HepG2 (cell line): ENCODE data around the gene CAVIN2. TPM values are rescaled to one million over a fixed set of nuclear protein-coding genes. Genes with fewer than 3 reads are reported as not detected.
A peak's percentile ranks its signal among the peaks of the same experiment; 100 is the strongest.

Source experiments
- ARNTL ChIP-seq: sonication (generic); formaldehyde crosslinking; IDR thresholded peaks from 2 replicates; pipeline ENCODE4 v1.4.0; 2020; ENCODE audit warnings: mild to moderate bottlenecking, missing genetic modification reagents
- DNMT3B ChIP-seq: conservative IDR thresholded peaks from 2 replicates; pipeline ENCODE4 v1.6.1; 2016; ENCODE audit warnings: missing biosample characterization, control low read depth
- ERF ChIP-seq: IDR thresholded peaks from 2 replicates; pipeline ENCODE4 v1.6.1; 2018; ENCODE audit warnings: missing biosample characterization, missing genetic modification reagents
- FOXK2 ChIP-seq: fragments of 450-650 bp; IDR thresholded peaks from 2 replicates; pipeline ENCODE4 v1.6.1; 2016
- MED1 ChIP-seq: sonication (generic); formaldehyde crosslinking; IDR thresholded peaks from 2 replicates; pipeline ENCODE4 v1.4.0; 2020; ENCODE audit warnings: missing genetic modification reagents
- MXI1 ChIP-seq: IDR thresholded peaks from 3 replicates; pipeline ENCODE4 v1.6.1; 2012; ENCODE audit warnings: low read depth, low read length, inconsistent platforms, borderline replicate concordance
- RFX5 ChIP-seq: IDR thresholded peaks from 2 replicates; pipeline ENCODE4 v1.6.1; 2011; ENCODE audit warnings: low read depth, low read length, improper control_type of control experiment
- RXRB ChIP-seq: IDR thresholded peaks from 2 replicates; pipeline ENCODE4 v1.6.1; 2016; ENCODE audit warnings: borderline replicate concordance, missing genetic modification reagents, missing compliant biosample characterization
- SAP130 ChIP-seq: IDR thresholded peaks from 2 replicates; pipeline ENCODE4 v1.6.1; 2016; ENCODE audit warnings: low read depth
- TBX2 ChIP-seq: sonication (generic); formaldehyde crosslinking; IDR thresholded peaks from 2 replicates; pipeline ENCODE4 v1.5.0; 2020; ENCODE audit warnings: missing genetic modification reagents, mild to moderate bottlenecking, borderline replicate concordance
- YEATS2 ChIP-seq: sonication (generic); formaldehyde crosslinking; IDR thresholded peaks from 2 replicates; pipeline ENCODE4 v1.4.0; 2020; ENCODE audit warnings: missing genetic modification reagents, borderline replicate concordance
- ZNF44 ChIP-seq: sonication (generic); formaldehyde crosslinking; IDR thresholded peaks from 2 replicates; pipeline ENCODE4 v1.5.1; 2020; ENCODE audit warnings: mild to moderate bottlenecking, missing genetic modification reagents
- ZNF607 ChIP-seq: sonication (generic); formaldehyde crosslinking; IDR thresholded peaks from 2 replicates; pipeline ENCODE4 v1.5.1; 2020; ENCODE audit warnings: missing genetic modification reagents, mild to moderate bottlenecking, borderline replicate concordance
- ZNF615 ChIP-seq: sonication (generic); formaldehyde crosslinking; IDR thresholded peaks from 2 replicates; pipeline ENCODE4 v1.5.0; 2020; ENCODE audit warnings: mild to moderate bottlenecking, missing genetic modification reagents, borderline replicate concordance
- polyA plus RNA-seq, 8 experiments: library from polyadenylated mRNA; depleted of rRNA in 3 of 8; stranded (reverse) in 7 of 8; unstranded in 1 of 8; fragments of >200 nt; fragmentation: Illumina TruSeq in 4 of 8; extraction: Trizol in 4 of 8; gene quantifications; 2 replicates each; pipeline versions ENCODE4 v1.2.1 to v1.2.3, GENCODE V29; 2011 to 2016; ENCODE audit warnings: low read depth in 4 of 8, missing spikeins in 1 of 8, mixed read lengths in 1 of 8; ENCODE audit not compliant: insufficient read depth in 1 of 8
- total RNA-seq, 5 experiments: library from RNA; depleted of rRNA; stranded (reverse); fragments of >200 nt; fragmentation: Illumina TruSeq; extraction: Trizol; gene quantifications; 2 replicates each; pipeline ENCODE4 v1.2.3, GENCODE V29; 2016; ENCODE audit warnings: low read depth in 1 of 5
- TF ChIP-seq, protein P1 (sequence below): sonication (generic); formaldehyde crosslinking; conservative IDR thresholded peaks from 2 replicates; pipeline ENCODE4 v1.4.0; 2020; ENCODE audit warnings: mild to moderate bottlenecking, missing genetic modification reagents, moderate library complexity
- TF ChIP-seq, protein P2 (sequence below): IDR thresholded peaks from 2 replicates; pipeline ENCODE4 v1.6.1; 2016; ENCODE audit warnings: low read depth, missing genetic modification reagents, missing compliant biosample characterization
- TF ChIP-seq, protein P3 (sequence below): IDR thresholded peaks from 2 replicates; pipeline ENCODE4 v1.6.1; 2012; ENCODE audit warnings: low read depth, low read length, improper control_type of control experiment
- TF ChIP-seq, protein P4 (sequence below): IDR thresholded peaks from 2 replicates; pipeline ENCODE4 v1.6.1; 2016; ENCODE audit warnings: low read depth, borderline replicate concordance
- TF ChIP-seq, protein P5 (sequence below): sonication (generic); formaldehyde crosslinking; IDR thresholded peaks from 2 replicates; pipeline ENCODE4 v1.4.0; 2020; ENCODE audit warnings: missing genetic modification reagents

Gene CAVIN2
- total and polyA plus RNA-seq, 2 of the 13 experiments (the other 11 are each of a cell fraction or from before 2014, with no cell fraction given), result 7.6 to 38.8 TPM

DNA sequence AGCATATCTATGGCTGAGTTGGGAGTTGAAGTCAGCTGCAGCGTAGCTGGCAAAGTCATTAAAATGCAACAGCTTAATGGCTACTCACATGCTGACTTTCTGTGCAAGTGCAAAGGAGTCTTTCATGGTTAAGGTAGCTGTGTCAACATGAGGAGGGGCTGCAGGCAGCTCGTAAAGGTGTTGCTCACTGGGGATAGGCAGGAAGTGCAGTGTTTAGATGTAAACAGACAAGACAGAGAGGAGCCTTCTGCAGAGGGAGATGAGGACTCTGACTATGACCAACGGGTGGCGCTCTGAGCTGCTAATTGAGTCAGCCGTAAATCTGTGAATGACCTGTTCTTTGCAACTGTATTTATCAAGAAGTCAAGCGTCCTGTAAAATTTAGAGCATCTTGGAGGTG is 22.3 kb upstream of the CAVIN2 start (continued):
- TF ChIP-seq, protein P1, sequence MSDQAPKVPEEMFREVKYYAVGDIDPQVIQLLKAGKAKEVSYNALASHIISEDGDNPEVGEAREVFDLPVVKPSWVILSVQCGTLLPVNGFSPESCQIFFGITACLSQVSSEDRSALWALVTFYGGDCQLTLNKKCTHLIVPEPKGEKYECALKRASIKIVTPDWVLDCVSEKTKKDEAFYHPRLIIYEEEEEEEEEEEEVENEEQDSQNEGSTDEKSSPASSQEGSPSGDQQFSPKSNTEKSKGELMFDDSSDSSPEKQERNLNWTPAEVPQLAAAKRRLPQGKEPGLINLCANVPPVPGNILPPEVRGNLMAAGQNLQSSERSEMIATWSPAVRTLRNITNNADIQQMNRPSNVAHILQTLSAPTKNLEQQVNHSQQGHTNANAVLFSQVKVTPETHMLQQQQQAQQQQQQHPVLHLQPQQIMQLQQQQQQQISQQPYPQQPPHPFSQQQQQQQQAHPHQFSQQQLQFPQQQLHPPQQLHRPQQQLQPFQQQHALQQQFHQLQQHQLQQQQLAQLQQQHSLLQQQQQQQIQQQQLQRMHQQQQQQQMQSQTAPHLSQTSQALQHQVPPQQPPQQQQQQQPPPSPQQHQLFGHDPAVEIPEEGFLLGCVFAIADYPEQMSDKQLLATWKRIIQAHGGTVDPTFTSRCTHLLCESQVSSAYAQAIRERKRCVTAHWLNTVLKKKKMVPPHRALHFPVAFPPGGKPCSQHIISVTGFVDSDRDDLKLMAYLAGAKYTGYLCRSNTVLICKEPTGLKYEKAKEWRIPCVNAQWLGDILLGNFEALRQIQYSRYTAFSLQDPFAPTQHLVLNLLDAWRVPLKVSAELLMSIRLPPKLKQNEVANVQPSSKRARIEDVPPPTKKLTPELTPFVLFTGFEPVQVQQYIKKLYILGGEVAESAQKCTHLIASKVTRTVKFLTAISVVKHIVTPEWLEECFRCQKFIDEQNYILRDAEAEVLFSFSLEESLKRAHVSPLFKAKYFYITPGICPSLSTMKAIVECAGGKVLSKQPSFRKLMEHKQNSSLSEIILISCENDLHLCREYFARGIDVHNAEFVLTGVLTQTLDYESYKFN, result peak; percentile 56
- TF ChIP-seq, protein P2, sequence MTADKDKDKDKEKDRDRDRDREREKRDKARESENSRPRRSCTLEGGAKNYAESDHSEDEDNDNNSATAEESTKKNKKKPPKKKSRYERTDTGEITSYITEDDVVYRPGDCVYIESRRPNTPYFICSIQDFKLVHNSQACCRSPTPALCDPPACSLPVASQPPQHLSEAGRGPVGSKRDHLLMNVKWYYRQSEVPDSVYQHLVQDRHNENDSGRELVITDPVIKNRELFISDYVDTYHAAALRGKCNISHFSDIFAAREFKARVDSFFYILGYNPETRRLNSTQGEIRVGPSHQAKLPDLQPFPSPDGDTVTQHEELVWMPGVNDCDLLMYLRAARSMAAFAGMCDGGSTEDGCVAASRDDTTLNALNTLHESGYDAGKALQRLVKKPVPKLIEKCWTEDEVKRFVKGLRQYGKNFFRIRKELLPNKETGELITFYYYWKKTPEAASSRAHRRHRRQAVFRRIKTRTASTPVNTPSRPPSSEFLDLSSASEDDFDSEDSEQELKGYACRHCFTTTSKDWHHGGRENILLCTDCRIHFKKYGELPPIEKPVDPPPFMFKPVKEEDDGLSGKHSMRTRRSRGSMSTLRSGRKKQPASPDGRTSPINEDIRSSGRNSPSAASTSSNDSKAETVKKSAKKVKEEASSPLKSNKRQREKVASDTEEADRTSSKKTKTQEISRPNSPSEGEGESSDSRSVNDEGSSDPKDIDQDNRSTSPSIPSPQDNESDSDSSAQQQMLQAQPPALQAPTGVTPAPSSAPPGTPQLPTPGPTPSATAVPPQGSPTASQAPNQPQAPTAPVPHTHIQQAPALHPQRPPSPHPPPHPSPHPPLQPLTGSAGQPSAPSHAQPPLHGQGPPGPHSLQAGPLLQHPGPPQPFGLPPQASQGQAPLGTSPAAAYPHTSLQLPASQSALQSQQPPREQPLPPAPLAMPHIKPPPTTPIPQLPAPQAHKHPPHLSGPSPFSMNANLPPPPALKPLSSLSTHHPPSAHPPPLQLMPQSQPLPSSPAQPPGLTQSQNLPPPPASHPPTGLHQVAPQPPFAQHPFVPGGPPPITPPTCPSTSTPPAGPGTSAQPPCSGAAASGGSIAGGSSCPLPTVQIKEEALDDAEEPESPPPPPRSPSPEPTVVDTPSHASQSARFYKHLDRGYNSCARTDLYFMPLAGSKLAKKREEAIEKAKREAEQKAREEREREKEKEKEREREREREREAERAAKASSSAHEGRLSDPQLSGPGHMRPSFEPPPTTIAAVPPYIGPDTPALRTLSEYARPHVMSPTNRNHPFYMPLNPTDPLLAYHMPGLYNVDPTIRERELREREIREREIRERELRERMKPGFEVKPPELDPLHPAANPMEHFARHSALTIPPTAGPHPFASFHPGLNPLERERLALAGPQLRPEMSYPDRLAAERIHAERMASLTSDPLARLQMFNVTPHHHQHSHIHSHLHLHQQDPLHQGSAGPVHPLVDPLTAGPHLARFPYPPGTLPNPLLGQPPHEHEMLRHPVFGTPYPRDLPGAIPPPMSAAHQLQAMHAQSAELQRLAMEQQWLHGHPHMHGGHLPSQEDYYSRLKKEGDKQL (CRISPR knock-in tag), result no peak
- peak; percentile 87 for TF ChIP-seq TBX2 (CRISPR knock-in tag)
- TF ChIP-seq MXI1, result peak; percentile 17; the same call in 1 of the 3 replicates
- no peak for TF ChIP-seq ZNF44 (CRISPR knock-in tag)
- peak; percentile 71; the same call in 1 of the 2 replicates for TF ChIP-seq MED1
- no peak for TF ChIP-seq ARNTL (CRISPR knock-in tag)
- TF ChIP-seq DNMT3B (CRISPR knock-in tag), result no peak
- TF ChIP-seq ZNF607, result no peak
- TF ChIP-seq ERF (CRISPR knock-in tag), result 0 out of 2 replicates have a peak, but pooled peaks have one; percentile 14
- TF ChIP-seq SAP130 (CRISPR knock-in tag), result peak; percentile 65
- TF ChIP-seq YEATS2, result no peak
- no peak for TF ChIP-seq ZNF615 (CRISPR knock-in tag)
- TF ChIP-seq RXRB (CRISPR knock-in tag), result peak; percentile 71
- no peak for TF ChIP-seq RFX5
- TF ChIP-seq, protein P3, sequence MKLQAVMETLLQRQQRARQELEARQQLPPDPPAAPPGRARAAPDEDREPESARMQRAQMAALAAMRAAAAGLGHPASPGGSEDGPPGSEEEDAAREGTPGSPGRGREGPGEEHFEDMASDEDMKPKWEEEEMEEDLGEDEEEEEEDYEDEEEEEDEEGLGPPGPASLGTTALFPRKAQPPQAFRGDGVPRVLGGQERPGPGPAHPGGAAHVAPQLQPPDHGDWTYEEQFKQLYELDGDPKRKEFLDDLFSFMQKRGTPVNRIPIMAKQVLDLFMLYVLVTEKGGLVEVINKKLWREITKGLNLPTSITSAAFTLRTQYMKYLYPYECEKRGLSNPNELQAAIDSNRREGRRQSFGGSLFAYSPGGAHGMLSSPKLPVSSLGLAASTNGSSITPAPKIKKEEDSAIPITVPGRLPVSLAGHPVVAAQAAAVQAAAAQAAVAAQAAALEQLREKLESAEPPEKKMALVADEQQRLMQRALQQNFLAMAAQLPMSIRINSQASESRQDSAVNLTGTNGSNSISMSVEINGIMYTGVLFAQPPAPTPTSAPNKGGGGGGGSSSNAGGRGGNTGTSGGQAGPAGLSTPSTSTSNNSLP, result no peak
- TF ChIP-seq, protein P4, sequence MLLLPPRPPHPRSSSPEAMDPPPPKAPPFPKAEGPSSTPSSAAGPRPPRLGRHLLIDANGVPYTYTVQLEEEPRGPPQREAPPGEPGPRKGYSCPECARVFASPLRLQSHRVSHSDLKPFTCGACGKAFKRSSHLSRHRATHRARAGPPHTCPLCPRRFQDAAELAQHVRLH, result peak; percentile 65; the same call in 1 of the 2 replicates
- no peak for TF ChIP-seq FOXK2
- TF ChIP-seq, protein P5, sequence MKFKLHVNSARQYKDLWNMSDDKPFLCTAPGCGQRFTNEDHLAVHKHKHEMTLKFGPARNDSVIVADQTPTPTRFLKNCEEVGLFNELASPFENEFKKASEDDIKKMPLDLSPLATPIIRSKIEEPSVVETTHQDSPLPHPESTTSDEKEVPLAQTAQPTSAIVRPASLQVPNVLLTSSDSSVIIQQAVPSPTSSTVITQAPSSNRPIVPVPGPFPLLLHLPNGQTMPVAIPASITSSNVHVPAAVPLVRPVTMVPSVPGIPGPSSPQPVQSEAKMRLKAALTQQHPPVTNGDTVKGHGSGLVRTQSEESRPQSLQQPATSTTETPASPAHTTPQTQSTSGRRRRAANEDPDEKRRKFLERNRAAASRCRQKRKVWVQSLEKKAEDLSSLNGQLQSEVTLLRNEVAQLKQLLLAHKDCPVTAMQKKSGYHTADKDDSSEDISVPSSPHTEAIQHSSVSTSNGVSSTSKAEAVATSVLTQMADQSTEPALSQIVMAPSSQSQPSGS (CRISPR knock-in tag), result no peak
